GM19035 (cell line): ENCODE results near the gene TOMM5.

Experiments used
- ATAC-seq: cut with Tn5 transposase; IDR thresholded peaks from one replicate; pipeline ENCODE4 v1.9.1; 2021; ENCODE audit not compliant: unreplicated experiment

TOMM5 gene

GRCh38 chr9:37564916-37565315, 27.5 kb downstream of the TOMM5 start:
- ATAC-seq = no peak

GRCh38 chr9:37563806-37564513, 28.4 kb downstream of the TOMM5 start:
- no peak for ATAC-seq

DNA sequence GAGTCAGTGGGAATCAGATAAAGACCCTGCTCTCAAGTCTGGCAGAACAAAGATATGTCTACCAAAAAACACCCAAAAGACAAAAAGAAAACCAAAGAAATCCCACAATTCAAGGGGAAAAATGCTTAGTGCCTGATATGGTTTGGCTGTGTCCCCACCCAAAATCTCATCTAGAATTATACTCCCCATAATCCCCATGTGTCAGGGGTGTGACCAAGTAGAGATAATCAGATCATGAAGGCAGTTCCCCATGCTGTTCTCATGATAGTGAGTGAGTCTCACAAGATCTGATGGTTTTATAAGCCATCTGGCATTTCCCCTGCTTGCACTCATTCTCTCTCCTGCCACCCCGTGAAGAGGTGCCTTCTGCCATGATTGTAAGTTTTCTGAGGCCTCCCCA, 29.6 kb downstream of the TOMM5 start:
- ATAC-seq = no peak

DNA sequence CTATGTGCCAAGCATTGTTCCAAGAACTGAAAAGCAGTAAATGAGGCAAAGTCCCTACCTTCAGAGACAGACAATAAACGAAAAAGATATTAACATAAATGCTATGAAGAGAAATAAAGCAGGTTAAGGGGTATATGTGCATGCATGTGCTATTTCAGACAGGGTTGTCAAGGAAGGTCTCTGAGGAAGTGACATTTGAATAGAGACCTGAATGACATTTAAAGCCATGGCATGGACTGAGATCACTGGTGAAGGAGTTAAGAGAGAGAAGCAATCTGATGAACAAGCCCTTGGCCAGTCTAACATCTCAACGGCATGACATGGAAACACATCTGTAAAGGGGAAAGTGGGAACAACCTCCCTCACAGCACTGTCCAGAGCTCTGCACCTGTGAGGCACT, 30.7 kb downstream of the TOMM5 start:
- ATAC-seq = no peak

DNA sequence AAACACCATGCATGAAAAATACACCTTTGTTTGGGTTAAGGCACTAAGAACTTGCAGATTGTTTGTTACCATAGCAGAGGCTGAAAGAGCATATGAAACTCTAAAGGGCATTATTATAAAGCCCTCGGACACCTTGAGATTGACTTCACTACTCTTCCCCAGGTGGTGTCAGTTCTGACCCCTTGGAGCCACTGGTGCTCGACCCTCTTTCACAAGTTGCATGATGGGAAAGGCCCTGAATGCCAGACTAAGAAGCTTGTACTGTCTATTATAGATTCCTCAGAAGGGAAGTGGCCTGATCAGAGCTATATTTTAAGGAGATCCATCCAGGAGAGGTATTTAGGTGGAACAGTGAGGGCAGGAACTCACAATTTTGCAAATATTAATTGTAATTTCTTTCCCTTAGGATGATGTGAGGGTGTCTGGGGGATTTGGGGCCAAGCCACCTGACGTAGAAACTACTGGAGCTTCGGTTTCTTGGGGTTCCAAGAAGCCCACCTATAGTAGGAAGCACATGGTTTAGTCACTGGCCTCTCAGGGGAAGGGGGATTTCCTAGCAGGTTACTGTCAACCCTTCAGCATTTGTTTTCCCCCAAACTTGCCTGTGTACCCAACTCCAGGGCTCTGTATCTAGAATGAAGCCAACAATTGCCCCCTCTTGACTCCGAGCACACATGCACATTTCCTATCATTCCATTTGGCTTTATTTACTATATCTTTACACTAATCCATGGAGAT, 32.4 kb downstream of the TOMM5 start:
- no peak for ATAC-seq

DNA sequence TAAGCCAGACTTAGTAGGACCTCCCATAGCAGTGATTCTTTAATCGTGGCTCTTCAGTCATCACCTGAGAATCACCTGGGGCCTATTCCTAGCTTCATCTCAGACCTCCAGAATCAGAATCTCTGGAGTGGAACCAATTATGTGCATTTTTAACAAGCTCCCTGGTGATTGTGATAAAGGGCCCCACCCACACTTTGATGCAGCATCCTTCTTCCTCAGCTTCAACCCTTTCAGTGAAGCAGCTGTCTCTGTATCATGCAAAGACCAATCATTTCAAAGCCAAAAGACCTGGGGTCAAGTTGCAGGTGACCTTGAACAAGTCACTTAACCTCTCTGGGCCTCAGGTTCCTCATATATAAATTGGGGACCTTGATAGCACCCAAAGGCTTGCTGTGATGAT, 33.3 kb downstream of the TOMM5 start:
- ATAC-seq = no peak

DNA sequence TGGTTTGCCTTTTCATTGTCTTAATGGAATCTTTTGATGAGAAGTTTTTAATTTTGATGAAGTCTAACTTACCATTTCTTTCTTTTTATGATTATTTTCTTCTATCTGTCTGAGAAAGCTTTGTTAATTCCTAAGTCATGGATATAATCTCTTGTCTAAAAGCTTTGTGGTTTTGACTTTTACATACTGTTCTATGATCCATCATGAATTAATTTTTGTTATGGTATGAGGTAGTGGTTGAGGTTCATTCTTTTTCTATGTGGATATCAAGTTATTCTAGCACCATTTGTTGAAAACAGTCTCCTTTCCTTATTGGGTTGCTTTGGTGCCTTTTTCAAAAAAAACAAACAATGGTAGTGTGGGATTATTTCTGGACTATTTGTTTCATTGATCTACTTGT, 36.6 kb downstream of the TOMM5 start:
- no peak for ATAC-seq

DNA sequence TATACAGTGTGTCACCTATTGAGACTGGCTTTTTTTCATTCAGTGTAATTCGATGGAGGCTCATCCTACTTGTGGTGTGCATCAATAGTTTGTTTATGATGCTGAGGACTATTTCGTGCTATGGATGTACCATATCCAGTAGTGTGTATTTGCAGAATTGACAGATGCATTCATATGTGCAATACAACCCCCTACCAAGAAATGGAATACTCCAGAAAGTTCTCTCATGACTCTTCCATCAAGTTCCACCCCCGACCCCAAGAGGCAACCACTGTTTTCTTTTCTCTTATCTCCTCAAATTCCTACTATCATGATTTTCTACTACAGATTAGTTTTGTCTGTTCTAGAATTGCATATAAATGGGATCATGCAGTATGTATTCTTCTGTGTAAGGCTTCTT, 38.1 kb downstream of the TOMM5 start:
- no peak for ATAC-seq

DNA sequence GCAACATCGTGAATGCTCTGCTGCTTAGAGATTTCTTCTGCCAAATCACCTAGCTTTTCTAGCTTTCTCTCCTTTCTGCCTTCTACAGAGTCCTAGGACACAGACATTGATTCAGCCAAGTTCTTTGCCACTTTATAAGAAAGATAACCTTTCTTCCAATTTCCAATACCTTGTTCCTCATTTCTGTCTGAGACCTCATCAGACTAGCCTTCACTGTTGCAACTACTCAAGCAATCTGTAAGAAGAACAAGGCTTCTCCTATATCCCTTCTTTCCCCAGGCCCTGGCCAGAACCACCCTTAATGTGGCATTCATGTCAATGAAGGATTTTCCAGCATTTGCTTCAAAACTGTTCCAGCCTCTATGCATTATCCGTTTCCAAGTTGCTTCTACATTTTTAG, 40.5 kb downstream of the TOMM5 start:
- ATAC-seq = no peak

DNA sequence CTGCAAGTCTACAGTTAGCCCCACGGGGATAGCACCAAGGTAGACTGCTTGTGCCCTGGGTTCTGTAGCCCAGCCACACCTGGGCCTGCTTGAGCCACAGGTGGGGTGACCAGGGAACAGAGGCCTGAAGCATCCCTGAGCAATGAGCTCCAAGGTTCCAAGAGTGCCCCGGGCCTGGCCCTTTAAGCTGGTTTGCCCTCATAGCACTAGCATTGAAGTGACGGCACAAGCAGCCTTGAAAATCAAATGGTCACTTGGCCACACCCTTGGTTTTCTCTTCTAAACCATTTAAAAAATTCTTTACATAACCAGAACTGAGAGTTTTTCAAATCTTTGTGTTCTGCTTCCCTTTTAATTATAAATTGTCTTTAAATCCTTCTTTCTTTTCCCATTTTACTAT, 40.9 kb downstream of the TOMM5 start:
- no peak for ATAC-seq

DNA sequence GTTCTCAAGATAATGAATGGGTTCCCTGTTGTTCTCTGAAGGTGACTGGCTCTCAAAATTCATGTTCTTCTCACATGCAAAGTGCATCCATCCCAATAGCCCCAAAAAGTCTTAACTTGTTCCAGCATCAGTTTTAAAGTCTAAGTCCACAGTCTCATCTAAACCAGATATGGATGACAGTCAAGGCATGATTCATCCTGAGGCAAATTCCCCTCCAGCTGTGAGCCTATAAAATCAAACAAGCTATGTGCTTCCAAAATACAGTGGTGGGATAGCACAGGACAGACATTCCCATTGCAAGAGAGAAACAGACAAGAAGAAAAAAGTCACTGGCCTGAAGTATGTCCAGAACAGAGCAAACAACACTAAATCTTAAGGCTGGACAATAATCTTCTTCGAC, 41.6 kb downstream of the TOMM5 start:
- ATAC-seq = no peak

- no peak for ATAC-seq
Observed at GRCh38 chr9:37549527-37549926, 42.9 kb downstream of the TOMM5 start.

- ATAC-seq = no peak
Observed at GRCh38 chr9:37547328-37547878, 45.0 kb downstream of the TOMM5 start.

DNA sequence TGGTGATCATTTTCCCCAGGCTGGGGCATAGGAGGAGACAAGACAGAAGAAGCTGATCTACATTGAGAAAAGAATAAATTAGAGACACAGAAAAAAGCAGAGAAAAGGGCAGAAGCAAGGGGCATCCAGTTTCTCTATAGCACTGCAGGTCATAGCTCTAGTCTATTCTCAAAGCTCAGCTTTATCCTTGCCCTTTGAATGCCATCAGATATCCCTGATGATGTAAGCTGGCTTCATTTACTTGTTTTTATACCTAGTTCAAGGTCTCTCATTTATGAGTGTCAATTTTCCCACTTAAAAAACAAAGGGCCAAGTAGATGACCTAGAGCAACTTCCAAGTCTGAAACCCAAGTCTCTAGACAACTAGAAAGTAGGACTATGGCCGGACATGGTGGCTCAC, 48.9 kb downstream of the TOMM5 start:
- ATAC-seq = no peak

DNA sequence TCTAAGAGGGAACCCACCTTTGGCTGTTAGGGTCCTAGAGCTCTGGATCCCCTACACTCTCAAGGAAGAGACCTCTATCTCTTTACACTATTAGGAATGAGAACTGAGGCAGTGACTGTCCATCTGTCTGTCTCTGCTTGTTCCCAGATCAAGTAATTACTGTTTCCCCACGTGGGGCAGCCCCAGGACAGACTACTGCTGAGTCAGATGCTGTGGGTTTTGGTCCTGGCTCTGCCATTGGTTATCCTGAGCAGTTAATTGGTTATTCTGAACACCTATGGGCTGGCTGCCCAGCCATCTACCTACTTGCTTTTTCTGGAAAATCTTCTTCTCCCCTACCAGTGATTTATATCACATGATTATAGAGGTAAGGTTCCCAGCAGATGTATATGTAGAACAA, 49.5 kb downstream of the TOMM5 start:
- ATAC-seq = no peak

DNA sequence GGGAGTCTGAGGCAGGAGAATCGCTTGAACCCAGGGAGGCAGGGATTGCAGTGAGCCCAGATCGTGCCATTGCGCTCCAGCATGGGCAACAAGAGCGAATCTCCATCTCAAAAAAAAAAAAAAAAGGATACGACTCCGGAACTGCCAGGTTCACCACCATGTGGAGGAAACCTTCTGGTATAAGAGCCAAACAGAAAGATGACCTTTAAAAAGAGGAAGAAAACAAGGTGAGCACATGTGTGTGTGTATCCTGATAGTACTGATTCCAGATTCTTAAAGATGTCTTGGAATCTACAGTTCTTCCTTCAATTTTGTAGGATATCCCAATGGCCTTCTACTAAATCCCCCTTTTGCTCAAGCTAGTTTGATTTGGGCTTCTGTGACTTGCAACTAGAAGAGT, 49.9 kb downstream of the TOMM5 start:
- ATAC-seq = no peak

GRCh38 chr9:37541465-37541864, 50.9 kb downstream of the TOMM5 start:
- no peak for ATAC-seq

DNA sequence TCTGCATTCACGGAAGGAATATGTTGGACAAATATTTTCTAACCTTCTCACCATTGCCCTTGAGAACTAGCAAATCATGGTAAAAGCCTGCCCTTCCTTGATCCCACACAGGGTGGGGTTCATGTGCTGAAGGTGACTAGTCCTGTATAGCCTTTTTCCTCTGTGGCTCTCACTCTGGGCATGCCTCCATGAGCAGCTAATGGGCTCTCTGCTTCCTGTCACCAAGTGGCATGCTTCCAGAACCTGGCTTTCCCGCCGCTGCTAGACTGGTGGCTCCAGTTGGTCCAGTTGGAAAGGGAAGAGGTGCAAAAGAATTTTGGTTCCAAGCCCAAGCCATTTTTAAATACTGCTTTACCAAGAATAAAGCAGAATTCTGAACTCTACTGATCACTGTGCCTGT, 51.8 kb downstream of the TOMM5 start:
- ATAC-seq = no peak

- no peak for ATAC-seq
Observed at GRCh38 chr9:37539634-37540033, 52.8 kb downstream of the TOMM5 start.
